Measurements from ENCODE around the gene ZNF197. TPM values are rescaled to one million over a fixed set of nuclear protein-coding genes. Genes with fewer than 3 reads are reported as not detected.
A peak's percentile ranks its signal among the peaks of the same experiment; 100 is the strongest.
"Not testable (repeated sequence)": the region's sequence is repeated elsewhere in the genome, so short reads cannot be mapped to it uniquely, and the experiment has no call there.

The ZNF197 gene
- total RNA-seq: 7.0 TPM

GRCh38 chr3:44624749-44625480, at the start of gene ZNF197:
Gene ZNF197 (plus strand): TSS chr3:44625036. CDS start chr3:44629155, 4,119 bp downstream.
- peak; percentile 89 for DNase-seq (ENCODE audit: low spot score)
- peak; percentile 98 for ATAC-seq

GRCh38 chr3:44576613-44577012, 48.2 kb upstream of the ZNF197 start:
- no peak for DNase-seq (ENCODE audit: low spot score)
- no peak for ATAC-seq

- not testable (repeated sequence) for ATAC-seq; DNase-seq (ENCODE audit: low spot score)
Measured at GRCh38 chr3:44577354-44577952, 47.4 kb upstream of the ZNF197 start.

GRCh38 chr3:44578316-44578715, 46.5 kb upstream of the ZNF197 start:
- not testable (repeated sequence) for DNase-seq (ENCODE audit: low spot score); ATAC-seq

- not testable (repeated sequence) for DNase-seq (ENCODE audit: low spot score); ATAC-seq
Measured at GRCh38 chr3:44578924-44579515, 45.8 kb upstream of the ZNF197 start.

GRCh38 chr3:44579749-44580148, 45.1 kb upstream of the ZNF197 start:
- ATAC-seq; DNase-seq (ENCODE audit: low spot score): not testable (repeated sequence)

- DNase-seq (ENCODE audit: low spot score); ATAC-seq: not testable (repeated sequence)
Measured at GRCh38 chr3:44580971-44581370, 43.9 kb upstream of the ZNF197 start.

- no peak for DNase-seq (ENCODE audit: low spot score)
- ATAC-seq: peak; percentile 69
Measured at GRCh38 chr3:44584646-44585501, 40.0 kb upstream of the ZNF197 start, which contains the start of gene ZNF660. Gene ZNF660 (plus strand): TSS chr3:44584964. CDS start chr3:44594194, 9,230 bp downstream.

- ATAC-seq (no peak), DNase-seq (ENCODE audit: low spot score) (no peak)
Measured at GRCh38 chr3:44596621-44597020, 28.2 kb upstream of the ZNF197 start.

- no peak for DNase-seq (ENCODE audit: low spot score)
- no peak for ATAC-seq
Measured at GRCh38 chr3:44601749-44602148, 23.1 kb upstream of the ZNF197 start.

- ATAC-seq (no peak), DNase-seq (ENCODE audit: low spot score) (no peak)
Measured at GRCh38 chr3:44612678-44613077, 12.2 kb upstream of the ZNF197 start.

GRCh38 chr3:44628716-44629115, 3.9 kb downstream of the ZNF197 start:
- ATAC-seq (no peak), DNase-seq (ENCODE audit: low spot score) (no peak)

- ATAC-seq: no peak
Measured at GRCh38 chr3:44632193-44632592, 7.4 kb downstream of the ZNF197 start.

GRCh38 chr3:44642337-44642736, 17.5 kb downstream of the ZNF197 start:
- DNase-seq (ENCODE audit: low spot score): no peak
- no peak for ATAC-seq

More at GRCh38 chr3:44632193-44632592, 7.4 kb downstream of the ZNF197 start:
- DNase-seq (ENCODE audit: low spot score): no peak

- ATAC-seq: no peak
- DNase-seq (ENCODE audit: low spot score): no peak
Measured at GRCh38 chr3:44643024-44643423, 18.2 kb downstream of the ZNF197 start.

GRCh38 chr3:44647771-44648170, 22.9 kb downstream of the ZNF197 start:
- ATAC-seq: no peak
- no peak for DNase-seq (ENCODE audit: low spot score)

GRCh38 chr3:44648564-44649229, 23.9 kb downstream of the ZNF197 start, which contains the start of gene ZNF35:
Gene ZNF35 (plus strand): TSS chr3:44648732. CDS start chr3:44651068, 2,336 bp downstream.
- ATAC-seq (peak; percentile 98), DNase-seq (ENCODE audit: low spot score) (peak; percentile 78)

- no peak for DNase-seq (ENCODE audit: low spot score)
Measured at GRCh38 chr3:44649709-44650108, 24.9 kb downstream of the ZNF197 start.

GRCh38 chr3:44654039-44654438, 29.2 kb downstream of the ZNF197 start:
- DNase-seq (ENCODE audit: low spot score) (no peak), ATAC-seq (no peak)

More at GRCh38 chr3:44649709-44650108, 24.9 kb downstream of the ZNF197 start:
- no peak for ATAC-seq

- ATAC-seq (no peak), DNase-seq (ENCODE audit: low spot score) (no peak)
Measured at GRCh38 chr3:44659015-44659414, 34.2 kb downstream of the ZNF197 start.

Data from left lobe of liver (tissue), 2 donors.